Activated T-cell treated with anti-CD3 and anti-CD28 coated beads for 48 hours (primary cell): ENCODE measurements around the gene CARD11.
A peak's percentile ranks its signal among the peaks of the same experiment; 100 is the strongest.

ENCODE experiments used
- DNase-seq: peaks from one replicate; pipeline ENCODE4 v3.0.0-alpha.2; 2020; ENCODE audit warnings: low read depth

Gene CARD11

DNA sequence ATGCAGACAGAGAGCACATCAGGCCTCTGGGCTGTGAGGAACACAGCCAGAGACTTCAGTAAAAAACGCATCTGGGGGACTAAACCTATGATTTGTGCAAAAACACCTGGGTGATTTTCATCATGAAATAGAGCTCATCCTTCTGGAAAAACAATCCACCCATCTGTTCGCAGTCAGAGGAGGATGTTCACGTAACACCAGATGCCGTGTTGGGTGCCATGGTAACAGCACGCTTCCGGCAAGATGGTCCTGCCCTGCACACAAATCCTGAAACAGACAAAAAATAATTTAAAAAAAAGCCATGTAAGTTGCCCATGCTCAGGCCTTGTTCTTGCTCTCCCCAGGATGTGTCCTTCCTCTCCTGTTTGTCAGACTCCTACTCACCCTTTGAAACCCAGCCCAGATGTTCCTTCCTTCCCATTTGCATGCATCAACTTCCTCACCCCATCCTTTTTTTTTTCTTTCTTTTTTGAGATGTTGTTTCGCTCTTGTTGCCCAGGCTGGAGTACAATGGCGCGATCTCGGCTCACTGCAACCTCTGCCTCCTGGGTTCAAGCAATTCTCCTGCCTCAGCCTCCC is 171.3 kb downstream of the CARD11 start:
- no peak for DNase-seq

GRCh38 chr7:2870471-2870931 is 173.2 kb downstream of the CARD11 start:
- DNase-seq = peak; percentile 45

GRCh38 chr7:2869981-2870380 is 173.7 kb downstream of the CARD11 start:
- DNase-seq = no peak

DNA sequence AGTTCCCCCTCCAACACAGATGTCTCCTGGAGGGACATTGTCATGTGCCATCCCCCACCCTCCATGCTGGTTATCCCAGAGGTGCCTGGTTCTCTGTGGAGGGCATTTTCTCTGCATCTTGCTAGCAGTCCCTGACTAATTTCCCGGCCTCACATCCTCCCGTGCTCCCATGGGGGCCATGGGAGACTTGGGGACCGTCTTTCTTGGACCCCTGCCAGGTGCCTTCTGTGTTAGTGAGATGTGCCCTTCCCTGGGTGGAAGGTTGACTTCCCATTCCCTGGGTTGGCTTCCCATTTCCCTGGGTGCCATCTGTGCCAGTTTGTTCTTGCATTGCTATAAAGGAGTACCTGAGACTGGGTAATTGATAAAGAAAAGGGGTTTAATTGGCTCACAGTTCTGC is 177.1 kb downstream of the CARD11 start:
- no peak for DNase-seq

DNA sequence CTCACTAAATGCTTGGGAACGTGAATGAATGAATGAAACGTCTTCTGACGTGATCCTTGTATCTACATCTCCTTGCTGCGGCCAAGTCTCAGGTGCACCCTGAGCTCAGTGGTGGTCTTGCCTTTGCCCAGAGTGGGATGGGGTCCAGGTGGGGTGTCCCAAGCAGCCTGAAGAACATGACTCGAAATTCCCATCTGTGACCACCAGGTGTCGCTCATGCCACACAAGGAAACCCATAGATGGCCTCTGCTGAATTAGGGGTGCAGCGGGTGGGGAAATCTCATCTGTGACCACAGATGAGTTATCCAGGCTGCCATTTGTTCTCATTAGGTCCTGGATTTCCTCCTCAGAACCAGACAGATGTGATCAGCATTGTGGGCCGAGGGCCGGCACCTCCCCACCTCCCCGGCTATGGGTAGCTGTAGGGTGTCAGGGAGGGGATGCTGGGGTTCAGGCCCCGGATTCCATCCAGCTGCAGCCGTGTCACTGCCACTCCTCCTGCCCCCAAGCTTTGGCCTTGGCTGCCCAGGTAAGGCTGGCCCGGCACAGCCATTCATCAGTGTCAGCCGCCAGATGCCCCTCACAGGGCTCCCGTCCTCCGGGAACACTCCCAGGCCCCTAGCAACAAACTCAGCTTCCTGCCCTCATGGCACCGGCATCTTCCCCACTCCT is 178.5 kb downstream of the CARD11 start:
- DNase-seq = peak; percentile 62

DNA sequence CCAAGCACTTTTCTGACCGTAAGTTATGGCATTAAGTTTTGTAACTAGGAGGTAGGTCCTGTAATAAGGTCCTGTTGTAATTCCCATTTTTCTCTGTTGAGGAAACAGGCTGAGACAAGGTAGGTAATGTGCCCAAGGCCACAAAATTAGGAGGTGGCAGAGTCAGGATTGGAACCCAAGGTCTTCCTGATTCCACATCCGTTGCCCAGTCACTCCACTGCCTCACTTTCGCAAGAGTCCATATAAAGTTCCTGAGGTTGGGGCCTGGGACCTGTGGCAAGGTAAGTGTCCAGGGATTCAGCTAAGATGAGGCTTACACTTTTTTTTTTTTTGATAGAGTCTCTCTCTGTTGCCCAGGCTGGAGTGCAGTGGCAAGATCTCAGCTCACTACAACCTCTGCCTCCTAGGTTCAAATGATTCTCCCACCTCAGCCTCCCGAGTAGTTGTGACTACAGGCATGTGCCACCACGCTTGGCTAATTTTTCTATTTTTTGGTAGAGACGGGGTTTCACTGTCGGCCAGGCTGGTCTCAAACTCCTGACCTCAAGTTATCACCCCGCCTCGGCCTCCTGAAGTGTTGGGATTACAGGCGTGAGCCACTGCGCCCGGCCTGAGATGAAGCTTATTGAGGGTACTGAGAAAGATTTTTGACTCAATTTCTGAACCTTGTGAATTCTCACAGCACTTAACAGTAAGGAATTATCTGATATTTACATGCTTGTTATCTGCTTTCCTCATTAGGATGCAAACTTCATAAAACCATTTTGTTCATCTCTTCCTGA is 179.3 kb downstream of the CARD11 start:
- DNase-seq = no peak

GRCh38 chr7:2863461-2864066 is 180.1 kb downstream of the CARD11 start:
- peak; percentile 71 for DNase-seq

GRCh38 chr7:2862831-2863361 is 180.8 kb downstream of the CARD11 start:
- DNase-seq = no peak

GRCh38 chr7:2861509-2861908 is 182.2 kb downstream of the CARD11 start:
- no peak for DNase-seq

- DNase-seq = no peak
These were observed 183.0 kb downstream of the CARD11 start for GRCh38 chr7:2860627-2861133.

DNA sequence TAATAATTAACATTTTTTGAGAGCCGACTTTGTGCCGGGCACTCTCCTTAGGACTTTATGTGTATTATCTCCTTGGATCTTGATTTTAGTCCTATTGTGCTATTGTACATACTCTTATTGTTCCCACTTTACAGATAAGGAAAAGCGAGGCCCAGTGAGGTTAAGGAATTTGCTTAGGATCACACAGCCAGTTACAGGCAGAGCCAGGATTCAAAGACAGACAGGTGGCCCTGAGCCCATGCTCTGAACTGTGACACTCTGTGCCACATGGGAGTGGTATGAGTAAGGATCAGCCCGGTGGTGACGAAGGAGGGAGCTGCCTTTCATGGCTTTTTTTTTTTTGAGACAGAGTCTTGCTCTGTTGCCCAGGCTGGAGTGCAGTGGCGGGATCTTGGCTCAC is 183.7 kb downstream of the CARD11 start:
- no peak for DNase-seq

GRCh38 chr7:2858621-2859020 is 185.0 kb downstream of the CARD11 start:
- no peak for DNase-seq

DNA sequence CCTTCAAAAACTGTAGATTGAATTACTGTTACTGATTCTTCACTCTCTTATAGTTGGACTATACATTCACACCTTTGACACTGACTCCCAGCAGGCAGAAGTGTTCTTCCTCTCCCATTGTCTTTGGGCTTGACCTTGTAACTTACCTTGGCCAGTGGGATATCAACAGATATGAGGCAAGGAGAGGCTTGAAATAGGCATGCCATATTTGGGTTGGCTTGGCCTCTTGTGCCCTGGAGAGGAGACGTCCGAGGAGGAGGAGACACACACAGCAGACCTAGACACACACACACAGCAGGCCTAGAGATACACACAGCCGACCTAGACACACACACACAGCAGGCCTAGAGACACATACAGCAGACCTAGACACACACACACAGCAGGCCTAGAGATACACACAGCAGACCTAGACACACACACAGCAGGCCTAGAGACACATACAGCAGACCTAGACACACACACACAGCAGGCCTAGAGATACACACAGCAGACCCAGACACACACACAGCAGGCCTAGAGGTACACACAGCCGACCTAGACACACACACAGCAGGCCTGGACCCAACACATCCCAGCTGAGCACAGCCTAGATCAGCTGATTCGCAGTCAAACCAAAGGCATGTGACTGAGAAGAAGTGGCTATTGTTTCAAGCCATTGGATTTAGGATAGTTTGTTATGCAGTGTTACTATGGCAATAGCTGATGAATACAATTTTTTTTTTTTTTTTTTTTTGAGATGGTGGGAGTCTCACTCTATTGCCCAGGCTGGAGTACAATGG is 187.1 kb downstream of the CARD11 start:
- DNase-seq = no peak
